Measurements from ENCODE around the gene RGS1. TPM values are rescaled to one million over a fixed set of nuclear protein-coding genes. Genes with fewer than 3 reads are reported as not detected.

The RGS1 gene
- total RNA-seq, 2 donors from 2014 or later: not detected

- TF ChIP-seq CTCF (conservative IDR thresholded peaks at IDR 0.05): no peak
- Mint-ChIP-seq H3K9me3 (no peaks in the 10 kb centered on the region), H3K27ac (no peak overlapping the region), H3K4me3 (no peak overlapping the region), H3K27me3 (ENCODE audit: insufficient read depth) (no peaks in the 10 kb centered on the region), H3K4me1 (no peaks in the 10 kb centered on the region), H3K36me3 (ENCODE audit: low read depth) (no peaks in the 10 kb centered on the region)
- no peaks in the 10 kb centered on the region for H3K9me3 ChIP-seq (ENCODE audit: control insufficient read depth, low read length)
- H3K36me3 ChIP-seq (ENCODE audit: control insufficient read depth, insufficient read depth, low read length): no peaks in the 10 kb centered on the region
- H3K9ac ChIP-seq (ENCODE audit: extremely low read depth, low read length, poor library complexity, severe bottlenecking): no peak overlapping the region
- H3K27ac ChIP-seq (ENCODE audit: low read depth, low read length): no peak overlapping the region
- H3K4me1 ChIP-seq (ENCODE audit: control insufficient read depth, insufficient read depth, low read length): no peaks in the 10 kb centered on the region
- H3K4me3 ChIP-seq (ENCODE audit: low read length): no peak overlapping the region
- no peak for DNase-seq
- H3K27me3 ChIP-seq (ENCODE audit: control insufficient read depth, insufficient read depth, low read length, poor library complexity, severe bottlenecking): no peaks in the 10 kb centered on the region
- WGBS, 2 experiments (ENCODE audit: insufficient coverage in 1 of 2, insufficient read length in 1 of 2): no CpG with 5 or more reads among the region's 1 CpG
Observed at GRCh38 chr1:192615055-192615454, 39.5 kb downstream of the RGS1 start.

DNA sequence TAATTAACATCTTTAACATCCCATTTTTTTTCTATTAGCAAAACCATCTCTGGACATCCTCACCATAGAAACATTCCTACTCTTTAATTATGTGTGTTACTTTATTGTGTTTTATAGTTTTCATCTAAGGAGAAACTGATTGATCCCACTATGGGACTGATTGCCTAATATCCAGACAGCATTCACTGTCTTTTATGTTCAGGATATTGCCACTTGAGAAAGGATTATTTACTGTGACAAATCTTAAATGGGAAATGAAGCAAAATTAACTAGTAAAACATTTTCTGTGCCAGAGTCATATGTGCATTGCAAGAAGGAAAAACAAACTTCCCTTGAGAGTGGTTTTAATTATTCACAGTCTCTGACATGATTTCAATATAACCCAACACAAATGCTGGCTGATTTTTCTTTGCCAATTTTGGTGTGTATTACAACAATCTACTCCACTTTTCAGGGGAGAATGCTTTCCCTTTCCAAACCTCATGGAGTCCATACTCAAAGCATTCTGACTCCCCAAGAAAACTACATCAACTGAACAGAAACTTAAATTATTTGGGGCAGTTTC is 44.6 kb downstream of the RGS1 start:
- no peak overlapping the region for H3K27ac ChIP-seq (ENCODE audit: low read depth, low read length)

GRCh38 chr1:192626366-192627179 is 51.0 kb downstream of the RGS1 start:
- H3K9me3 ChIP-seq (ENCODE audit: control insufficient read depth, low read length): no peaks in the 10 kb centered on the region
- TF ChIP-seq CTCF (conservative IDR thresholded peaks at IDR 0.05): no peak
- peaks cover 10% of the 10 kb centered on the region for H3K4me1 ChIP-seq (ENCODE audit: control insufficient read depth, insufficient read depth, low read length)
- WGBS, 2 experiments (ENCODE audit: insufficient coverage in 1 of 2, insufficient read length in 1 of 2): 75 to 92% methylated on average over 2 to 3 of the region's 3 CpGs
- peaks cover 49% of the 10 kb centered on the region for H3K4me1 Mint-ChIP-seq
- H3K27me3 ChIP-seq (ENCODE audit: control insufficient read depth, insufficient read depth, low read length, poor library complexity, severe bottlenecking): no peaks in the 10 kb centered on the region
- H3K4me3 ChIP-seq (ENCODE audit: low read length): no peak overlapping the region
- DNase-seq: no peak
- H3K9me3 Mint-ChIP-seq: peaks cover 5% of the 10 kb centered on the region
- H3K36me3 Mint-ChIP-seq (ENCODE audit: low read depth): peaks cover under 1% of the 10 kb centered on the region
- H3K4me3 Mint-ChIP-seq: no peak overlapping the region
- peaks cover 30% of the 10 kb centered on the region for H3K27me3 Mint-ChIP-seq (ENCODE audit: insufficient read depth)
- H3K27ac ChIP-seq (ENCODE audit: low read depth, low read length): no peak overlapping the region
- no peaks in the 10 kb centered on the region for H3K36me3 ChIP-seq (ENCODE audit: control insufficient read depth, insufficient read depth, low read length)
- H3K9ac ChIP-seq (ENCODE audit: extremely low read depth, low read length, poor library complexity, severe bottlenecking): no peak overlapping the region
- H3K27ac Mint-ChIP-seq: no peak overlapping the region

More for the DNA sequence above, 44.6 kb downstream of the RGS1 start:
- Mint-ChIP-seq H3K4me1 (peaks cover 3% of the 10 kb centered on the region), H3K9me3 (peaks cover 13% of the 10 kb centered on the region), H3K36me3 (ENCODE audit: low read depth) (peaks cover 3% of the 10 kb centered on the region), H3K27me3 (ENCODE audit: insufficient read depth) (peaks cover 28% of the 10 kb centered on the region), H3K4me3 (no peak overlapping the region), H3K27ac (no peak overlapping the region)
- no peak for DNase-seq
- H3K4me1 ChIP-seq (ENCODE audit: control insufficient read depth, insufficient read depth, low read length): no peaks in the 10 kb centered on the region
- no peak overlapping the region for H3K4me3 ChIP-seq (ENCODE audit: low read length)
- TF ChIP-seq CTCF (conservative IDR thresholded peaks at IDR 0.05): no peak
- H3K9me3 ChIP-seq (ENCODE audit: control insufficient read depth, low read length): no peaks in the 10 kb centered on the region
- no peaks in the 10 kb centered on the region for H3K36me3 ChIP-seq (ENCODE audit: control insufficient read depth, insufficient read depth, low read length)
- no peak overlapping the region for H3K9ac ChIP-seq (ENCODE audit: extremely low read depth, low read length, poor library complexity, severe bottlenecking)
- H3K27me3 ChIP-seq (ENCODE audit: control insufficient read depth, insufficient read depth, low read length, poor library complexity, severe bottlenecking): no peaks in the 10 kb centered on the region

Measured in endodermal cell (in vitro differentiated cells).